COLO668 (cell line): Measurements from ENCODE around the gene DGKQ.
A peak's percentile ranks its signal among the peaks of the same experiment; 100 is the strongest.

Source experiments
- DNase-seq: peaks from one replicate; lab custom pipeline; 2025; ENCODE audit not compliant: unreplicated experiment; lab: John Stamatoyannopoulos, UW

DGKQ gene

GRCh38 chr4:1010395-1011021 lies 37.1 kb upstream of the DGKQ start:
- DNase-seq = peak; percentile 65

DNA sequence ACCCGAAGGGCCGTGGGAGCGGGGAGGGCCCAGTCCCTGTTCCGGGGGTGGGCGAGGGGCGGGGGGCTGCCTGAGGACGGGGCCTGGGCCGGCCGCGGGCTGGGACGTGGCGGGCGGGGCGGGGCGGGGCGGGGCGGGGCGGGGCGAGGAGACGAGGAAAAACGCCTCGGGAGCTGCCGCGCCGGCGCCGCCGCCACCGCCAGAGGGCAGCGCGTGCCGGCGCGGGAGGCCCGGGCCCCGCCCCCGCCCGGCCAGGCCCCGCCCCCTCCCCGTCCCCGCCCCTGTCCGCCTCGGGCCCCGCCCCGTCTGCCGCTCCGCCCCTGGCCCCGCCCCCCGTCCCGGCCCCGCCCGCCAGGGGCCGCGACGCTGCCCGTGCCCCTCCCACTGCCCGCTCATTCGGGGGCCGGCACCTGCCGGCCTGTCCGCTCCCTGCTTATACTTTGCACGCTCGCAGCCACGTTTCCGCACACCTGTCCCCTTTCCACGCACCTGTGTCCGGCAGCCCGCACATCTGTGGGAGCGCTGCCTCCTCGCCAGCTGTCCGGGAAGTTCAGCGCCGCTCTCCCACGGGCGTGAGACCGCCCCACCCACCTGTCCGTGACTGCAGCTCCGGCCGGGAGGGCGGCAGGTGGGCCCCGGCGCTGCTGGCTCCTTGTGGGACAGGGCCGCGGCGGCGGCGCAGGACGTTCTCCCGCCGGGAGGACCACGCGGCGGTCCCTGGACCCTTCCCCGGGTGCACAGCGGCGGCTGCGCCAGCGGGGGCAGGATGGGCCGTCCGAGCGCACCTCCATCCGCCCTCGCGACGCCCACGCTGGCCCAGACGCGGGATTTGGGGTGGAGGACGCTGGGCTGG lies 36.4 kb upstream of the DGKQ start:
- peak; percentile 84 for DNase-seq

- DNase-seq = peak; percentile 38
Measured at GRCh38 chr4:1008840-1009541, 35.6 kb upstream of the DGKQ start.

DNA sequence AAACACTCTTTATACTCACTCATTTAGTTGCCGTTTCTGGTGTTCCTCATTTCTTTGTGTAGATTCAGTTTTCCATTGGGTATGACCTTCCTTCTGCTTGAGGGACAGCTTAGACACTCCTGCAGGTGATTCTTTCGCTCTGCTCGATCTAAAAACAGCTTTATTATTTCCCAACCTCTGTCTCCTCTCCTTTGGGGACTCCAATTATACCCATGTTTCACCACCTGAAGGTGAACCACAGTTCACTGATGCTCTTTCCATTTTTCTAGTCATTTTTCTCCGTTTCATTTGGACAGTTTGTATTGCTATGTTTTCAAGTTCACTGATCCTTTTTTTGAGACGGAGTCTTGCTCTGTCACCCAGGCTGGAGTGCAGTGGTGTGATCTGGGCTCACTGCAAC lies 33.5 kb upstream of the DGKQ start:
- no peak for DNase-seq

DNA sequence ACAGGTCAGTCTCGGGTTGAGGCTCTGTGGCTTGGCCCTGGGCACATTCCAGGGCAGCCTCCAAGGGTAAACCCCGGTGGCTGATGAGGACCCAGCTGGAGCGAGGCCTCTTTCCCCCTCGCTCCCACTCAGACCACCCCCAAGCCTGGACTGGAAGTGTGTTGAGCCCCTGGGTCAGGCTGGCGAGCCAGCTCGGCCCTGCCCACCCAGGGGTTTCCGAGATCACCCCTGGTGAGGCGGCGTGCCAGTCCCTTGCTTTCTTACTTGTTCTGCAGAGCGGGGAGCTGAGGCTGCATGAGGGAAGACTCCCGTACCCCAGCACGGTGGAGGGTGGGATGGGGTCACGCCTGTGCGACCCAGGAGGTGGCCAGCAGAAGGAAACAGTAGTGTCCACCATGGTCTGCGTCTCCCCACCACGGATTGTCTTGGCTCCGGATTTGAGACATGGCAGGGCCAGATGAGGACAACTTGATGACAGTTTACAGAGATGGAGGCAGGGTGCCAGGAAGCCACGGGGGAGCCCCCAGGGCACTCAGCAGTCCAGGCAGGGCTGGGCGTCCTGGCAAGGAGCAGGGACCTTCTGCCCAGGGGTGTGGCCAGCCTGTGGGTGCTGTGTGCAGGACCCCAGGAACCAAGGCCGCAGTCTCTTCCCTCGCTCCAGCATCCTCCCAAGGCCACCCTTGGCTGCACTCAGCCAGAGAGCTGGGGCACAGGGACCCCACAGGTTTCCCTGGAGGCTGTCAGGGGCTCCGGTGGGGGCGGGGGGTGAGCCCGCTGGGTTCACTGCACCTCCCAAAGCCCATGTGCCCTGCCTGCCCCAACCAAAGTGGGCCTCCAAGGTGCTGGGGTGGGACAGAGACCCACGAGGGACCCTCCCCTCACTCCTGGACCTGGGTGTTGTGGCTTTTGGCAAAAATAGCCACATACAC lies 31.5 kb upstream of the DGKQ start:
- DNase-seq = no peak

DNA sequence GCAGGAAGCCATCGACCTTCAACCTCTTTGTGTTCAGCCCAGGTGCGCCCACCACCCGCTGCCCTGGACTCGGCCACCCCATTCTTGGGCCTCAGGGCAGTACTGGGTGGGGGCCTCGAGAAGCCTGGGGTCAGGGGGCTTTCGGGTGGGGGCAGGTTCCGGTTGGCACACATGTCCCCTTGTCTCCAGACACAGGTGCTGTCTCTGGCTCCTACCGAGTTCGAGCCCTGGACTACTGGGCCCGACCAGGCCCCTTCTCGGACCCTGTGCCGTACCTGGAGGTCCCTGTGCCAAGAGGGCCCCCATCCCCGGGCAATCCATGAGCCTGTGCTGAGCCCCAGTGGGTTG lies 30.7 kb upstream of the DGKQ start:
- no peak for DNase-seq

DNA sequence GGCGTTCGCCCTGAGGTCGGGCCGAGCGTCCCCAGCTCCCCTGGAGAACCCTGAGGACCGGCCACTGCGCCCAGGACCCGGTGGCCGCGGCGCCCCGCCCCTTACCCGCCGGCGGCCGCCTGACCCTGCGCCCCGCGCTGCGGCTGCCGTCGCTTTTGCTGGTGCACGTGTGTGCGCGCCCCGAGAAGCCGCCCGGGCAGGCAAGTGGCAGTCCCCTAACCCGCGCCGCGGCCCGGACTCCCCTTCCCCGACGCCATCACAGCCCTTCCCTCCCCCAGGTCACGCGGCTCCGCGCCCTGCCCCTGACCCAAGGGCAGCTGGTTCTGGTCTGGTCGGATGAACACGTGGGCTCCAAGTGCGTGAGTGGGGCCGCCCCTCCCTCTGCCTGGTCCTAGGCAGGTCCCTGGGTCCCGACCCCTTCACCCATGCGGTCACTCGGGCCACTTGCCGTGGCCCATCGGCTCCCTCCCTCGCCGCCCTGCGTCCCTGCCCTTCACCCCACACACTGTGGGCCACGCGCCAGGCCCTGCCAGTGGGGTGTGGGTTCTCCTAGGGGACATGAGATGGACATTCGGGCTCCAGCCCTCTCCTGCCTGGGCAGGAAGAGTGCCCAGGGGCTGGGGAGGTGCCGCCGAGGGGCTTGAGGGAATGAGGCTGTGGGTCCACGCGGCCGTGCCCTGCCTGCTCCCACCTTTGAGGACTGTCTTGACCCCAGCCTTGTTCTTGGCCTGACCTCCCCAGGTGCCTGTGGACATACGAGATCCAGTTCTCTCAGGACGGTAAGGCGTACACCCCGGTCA lies 30.1 kb upstream of the DGKQ start:
- no peak for DNase-seq

DNA sequence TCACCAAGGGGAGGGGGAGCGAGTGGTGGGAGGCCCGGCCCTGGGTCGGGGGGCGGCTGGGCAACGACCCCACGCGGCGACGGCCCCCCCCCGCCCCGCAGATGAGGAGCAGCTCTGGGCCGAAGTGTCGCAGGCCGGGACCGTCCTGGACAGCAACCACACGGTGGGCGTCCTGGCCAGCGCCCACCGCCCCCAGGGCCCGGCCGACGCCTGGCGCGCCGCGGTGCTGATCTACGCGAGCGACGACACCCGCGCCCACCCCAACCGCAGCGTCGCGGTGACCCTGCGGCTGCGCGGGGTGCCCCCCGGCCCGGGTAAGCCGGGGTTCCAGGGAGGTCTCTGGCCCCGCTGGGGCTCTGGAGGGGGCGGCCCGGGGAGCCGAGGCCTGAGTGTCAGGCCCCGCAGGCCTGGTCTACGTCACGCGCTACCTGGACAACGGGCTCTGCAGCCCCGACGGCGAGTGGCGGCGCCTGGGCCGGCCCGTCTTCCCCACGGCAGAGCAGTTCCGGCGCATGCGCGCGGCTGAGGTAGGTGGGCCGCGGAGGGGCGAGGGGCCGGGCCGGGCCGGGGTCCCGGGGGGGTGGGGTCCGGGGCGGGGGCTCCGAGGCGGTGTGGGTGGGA lies 29.4 kb upstream of the DGKQ start:
- DNase-seq = no peak

DNA sequence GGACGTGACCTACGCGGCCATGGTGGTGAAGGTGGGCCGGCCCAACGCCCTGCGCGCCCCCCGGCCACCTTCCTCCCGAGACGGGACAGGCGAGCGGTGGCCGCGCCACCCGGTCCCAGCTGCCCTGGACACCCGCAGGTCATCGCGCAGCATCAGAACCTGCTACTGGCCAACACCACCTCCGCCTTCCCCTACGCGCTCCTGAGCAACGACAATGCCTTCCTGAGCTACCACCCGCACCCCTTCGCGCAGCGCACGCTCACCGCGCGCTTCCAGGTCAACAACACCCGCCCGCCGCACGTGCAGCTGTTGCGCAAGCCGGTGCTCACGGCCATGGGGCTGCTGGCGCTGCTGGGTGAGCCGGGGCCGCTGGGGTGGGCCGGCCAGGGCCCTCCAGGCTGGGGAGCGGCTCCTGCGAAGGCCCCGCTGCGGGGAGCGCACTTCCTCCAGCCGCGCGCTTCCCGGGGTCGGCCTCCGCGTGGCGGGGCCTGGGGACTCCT lies 28.8 kb upstream of the DGKQ start:
- peak; percentile 48 for DNase-seq

DNA sequence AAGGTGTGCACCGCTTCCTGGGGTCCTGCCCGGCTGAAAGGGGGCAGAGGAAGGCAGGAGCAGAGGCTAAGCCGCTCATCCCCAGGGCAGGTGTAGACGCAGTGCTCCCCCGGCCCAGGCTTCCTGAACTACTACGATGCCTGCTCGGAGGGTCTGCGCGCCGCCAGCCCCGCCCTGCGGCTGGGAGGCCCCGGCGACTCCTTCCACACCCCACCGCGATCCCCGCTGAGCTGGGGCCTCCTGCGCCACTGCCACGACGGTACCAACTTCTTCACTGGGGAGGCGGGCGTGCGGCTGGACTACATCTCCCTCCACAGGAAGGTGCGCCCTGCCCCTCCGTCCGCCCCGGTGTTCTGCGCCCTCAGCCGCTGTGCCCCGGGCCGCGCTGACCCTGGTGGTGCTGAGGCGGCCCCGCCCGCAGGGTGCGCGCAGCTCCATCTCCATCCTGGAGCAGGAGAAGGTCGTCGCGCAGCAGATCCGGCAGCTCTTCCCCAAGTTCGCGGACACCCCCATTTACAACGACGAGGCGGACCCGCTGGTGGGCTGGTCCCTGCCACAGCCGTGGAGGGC lies 28.3 kb upstream of the DGKQ start:
- DNase-seq = no peak

DNA sequence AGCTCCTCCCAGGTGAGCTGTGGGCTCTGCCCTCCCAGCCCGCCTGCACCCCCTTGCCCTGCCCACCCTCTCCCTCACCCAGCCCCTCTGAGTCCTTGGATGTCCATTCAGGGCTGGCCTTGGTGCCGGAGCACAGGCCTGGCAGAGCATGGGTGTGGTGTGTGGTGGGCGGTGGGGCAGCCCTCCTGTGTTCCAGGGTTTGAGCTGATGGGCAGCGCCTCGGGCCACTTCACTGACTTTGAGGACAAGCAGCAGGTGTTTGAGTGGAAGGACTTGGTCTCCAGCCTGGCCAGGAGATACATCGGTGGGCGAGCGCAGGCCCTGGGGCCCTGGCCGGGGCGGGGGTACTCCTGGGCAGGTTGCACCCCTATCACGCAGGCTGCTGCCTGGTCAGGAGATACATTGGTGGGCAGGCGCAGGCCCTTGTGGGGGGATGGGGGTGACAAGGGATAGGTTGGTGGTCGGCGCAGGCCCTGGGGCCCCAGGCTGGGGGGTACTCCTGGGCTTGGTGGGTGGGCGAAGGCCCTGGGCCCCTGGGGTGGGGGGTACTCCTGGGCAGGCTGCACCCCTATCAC lies 27.4 kb upstream of the DGKQ start:
- DNase-seq = no peak

GRCh38 chr4:999882-1000425 lies 26.6 kb upstream of the DGKQ start:
- DNase-seq = no peak

GRCh38 chr4:999240-999863 lies 26.0 kb upstream of the DGKQ start:
- peak; percentile 18 for DNase-seq

GRCh38 chr4:998096-998691 lies 24.8 kb upstream of the DGKQ start:
- DNase-seq = peak; percentile 48

GRCh38 chr4:997375-998071 lies 24.2 kb upstream of the DGKQ start:
- peak; percentile 44 for DNase-seq

DNA sequence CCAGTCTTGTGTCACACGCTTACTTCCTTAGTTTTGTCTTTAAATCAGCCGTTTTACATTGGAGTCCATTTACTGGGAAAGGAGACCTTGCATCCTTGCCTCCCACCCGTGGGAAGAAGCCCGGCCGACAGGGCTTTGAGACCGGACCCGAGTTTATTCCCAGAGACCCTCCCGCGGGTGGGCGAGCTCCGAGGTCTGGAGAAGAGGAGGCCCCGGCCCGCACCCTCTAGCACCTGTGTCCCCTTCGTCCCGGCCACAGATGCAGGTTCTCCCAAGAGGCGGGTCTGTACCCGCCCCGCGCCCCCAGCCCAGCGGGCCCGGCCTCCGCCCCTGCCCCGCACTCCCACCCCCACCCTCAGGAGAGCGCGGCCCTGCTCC lies 23.6 kb upstream of the DGKQ start:
- DNase-seq = no peak
